HG02852 (cell line): ENCODE data around the gene ANKRD6.

Source experiments
- ATAC-seq: cut with Tn5 transposase; IDR thresholded peaks from one replicate; pipeline ENCODE4 v1.9.1; 2021; ENCODE audit warnings: mild to moderate bottlenecking, moderate library complexity; ENCODE audit not compliant: unreplicated experiment

Gene ANKRD6

GRCh38 chr6:89412071-89413005 is 20.6 kb upstream of the ANKRD6 start, which contains the start of gene RRAGD:
TSS of gene RRAGD (minus strand) at chr6:89412273. CDS start at chr6:89411993, 280 bp downstream.
- peak; percentile 80 for ATAC-seq

- no peak for ATAC-seq
These were observed 19.9 kb upstream of the ANKRD6 start for GRCh38 chr6:89413006-89413400.

- ATAC-seq = no peak
These were observed 18.7 kb upstream of the ANKRD6 start for GRCh38 chr6:89414215-89414614.

GRCh38 chr6:89415185-89415584 is 17.8 kb upstream of the ANKRD6 start:
- no peak for ATAC-seq

GRCh38 chr6:89416796-89417195 is 16.2 kb upstream of the ANKRD6 start:
- no peak for ATAC-seq

- no peak for ATAC-seq
These were observed 2.6 kb upstream of the ANKRD6 start for GRCh38 chr6:89430201-89430962.

- peak; percentile 40 for ATAC-seq
These were observed 549 bp downstream of the ANKRD6 start for GRCh38 chr6:89433252-89434149.

- ATAC-seq = no peak
These were observed 1.2 kb downstream of the ANKRD6 start for GRCh38 chr6:89434150-89434499.

- ATAC-seq = no peak
These were observed 2.0 kb downstream of the ANKRD6 start for GRCh38 chr6:89434954-89435353.

GRCh38 chr6:89436226-89436625 is 3.3 kb downstream of the ANKRD6 start:
- ATAC-seq = no peak

- ATAC-seq = no peak
These were observed 5.3 kb downstream of the ANKRD6 start for GRCh38 chr6:89438248-89438647.

- ATAC-seq = no peak
These were observed 6.1 kb downstream of the ANKRD6 start for GRCh38 chr6:89439014-89439413.

- no peak for ATAC-seq
These were observed 7.2 kb downstream of the ANKRD6 start for GRCh38 chr6:89440200-89440599.

GRCh38 chr6:89443658-89444057 is 10.7 kb downstream of the ANKRD6 start:
- no peak for ATAC-seq

GRCh38 chr6:89449193-89449592 is 16.2 kb downstream of the ANKRD6 start:
- no peak for ATAC-seq

GRCh38 chr6:89452281-89452680 is 19.3 kb downstream of the ANKRD6 start:
- ATAC-seq = no peak

- no peak for ATAC-seq
These were observed 21.3 kb downstream of the ANKRD6 start for GRCh38 chr6:89454300-89454699.

GRCh38 chr6:89458704-89459103 is 25.8 kb downstream of the ANKRD6 start:
- no peak for ATAC-seq

- ATAC-seq = no peak
These were observed 26.5 kb downstream of the ANKRD6 start for GRCh38 chr6:89459501-89459900.

GRCh38 chr6:89460713-89461112 is 27.8 kb downstream of the ANKRD6 start:
- no peak for ATAC-seq

GRCh38 chr6:89462503-89462902 is 29.6 kb downstream of the ANKRD6 start:
- ATAC-seq = no peak
